Stimulated activated CD8-positive, alpha-beta memory T cell treated with anti-CD3 and anti-CD28 coated beads, Interleukin-7, amount 100 ng/mL, for 1 hour (primary cell): ENCODE measurements around the gene CCNK.

Experiments used
- DNase-seq, 2 donors: peaks; one replicate each; pipeline ENCODE4 v3.0.0-alpha.2; 2020; ENCODE audit warnings: low read depth in 2 of 2

The CCNK gene

GRCh38 chr14:99535448-99535847 is 54.2 kb downstream of the CCNK start:
- DNase-seq: no peak

GRCh38 chr14:99535908-99536778 is 54.9 kb downstream of the CCNK start:
- DNase-seq: no peak

- no peak for DNase-seq
Observed at GRCh38 chr14:99537399-99537798, 56.2 kb downstream of the CCNK start.

GRCh38 chr14:99538275-99538674 is 57.1 kb downstream of the CCNK start:
- no peak for DNase-seq

DNA sequence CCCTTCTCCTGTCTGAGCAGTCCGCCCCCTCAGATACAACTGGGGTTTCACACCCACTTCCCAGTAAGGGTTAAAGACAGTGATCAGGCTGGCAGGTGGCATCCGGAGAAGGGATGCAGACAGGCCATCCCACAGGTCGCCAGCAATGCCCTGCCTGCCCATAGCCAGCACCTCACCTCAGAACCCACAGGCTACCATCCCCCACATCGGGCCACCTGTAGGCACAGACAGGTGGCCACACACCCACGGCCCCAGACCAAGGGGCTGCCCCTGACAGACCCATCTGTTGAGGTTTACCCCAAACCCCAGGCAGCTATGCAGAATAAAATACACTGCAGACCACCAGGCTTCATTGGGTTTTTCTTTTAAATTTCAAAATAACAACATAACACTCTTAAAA is 57.5 kb downstream of the CCNK start:
- DNase-seq: no peak

GRCh38 chr14:99539491-99539890 is 58.3 kb downstream of the CCNK start:
- no peak for DNase-seq

GRCh38 chr14:99540196-99541032 is 59.2 kb downstream of the CCNK start:
- no peak for DNase-seq

- no peak for DNase-seq
Observed at GRCh38 chr14:99541211-99541610, 60.0 kb downstream of the CCNK start.

- no peak for DNase-seq
Observed at GRCh38 chr14:99541677-99542470, 60.7 kb downstream of the CCNK start.

DNA sequence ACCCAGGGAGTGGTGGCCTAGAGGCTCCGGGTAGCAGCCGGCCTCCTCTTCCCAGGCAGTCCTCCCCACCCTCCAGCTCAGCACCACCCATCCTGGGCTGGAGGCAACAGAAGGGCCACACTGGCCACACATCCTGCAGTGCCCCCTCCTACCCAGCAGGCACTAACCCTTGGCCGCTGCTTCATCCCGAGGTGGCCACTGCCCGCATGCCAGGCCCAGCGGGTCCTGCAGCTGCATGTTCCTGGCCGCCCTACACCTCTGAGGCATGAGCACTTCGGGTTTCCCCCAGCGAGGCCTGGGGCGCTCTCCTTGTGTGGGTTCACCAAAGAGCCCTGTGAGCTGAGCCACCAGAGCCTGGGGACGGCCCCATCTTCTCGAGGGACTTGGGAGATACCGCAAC is 61.4 kb downstream of the CCNK start:
- no peak for DNase-seq

DNA sequence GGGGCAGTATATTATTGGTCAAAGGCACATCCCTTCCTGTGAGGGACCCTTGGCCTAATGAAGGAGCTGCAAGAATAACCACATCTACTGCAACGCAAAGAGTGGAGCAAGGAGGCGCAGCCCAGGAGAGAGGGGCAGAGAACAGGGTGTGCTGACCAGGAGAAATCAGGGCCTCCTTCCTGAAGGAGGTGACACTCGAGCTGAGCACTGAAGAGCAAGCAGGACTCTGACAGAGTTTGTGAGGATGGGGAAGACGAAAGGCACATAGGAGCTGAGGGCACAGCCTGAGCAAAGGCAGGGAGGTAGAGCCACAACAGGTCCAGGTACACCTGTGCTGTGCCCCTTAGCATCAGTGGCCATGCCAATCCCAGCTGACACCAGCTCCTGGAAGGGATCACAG is 62.2 kb downstream of the CCNK start:
- DNase-seq: no peak

- DNase-seq: no peak
Observed at GRCh38 chr14:99543985-99544384, 62.8 kb downstream of the CCNK start.

- DNase-seq: no peak
Observed at GRCh38 chr14:99544991-99545390, 63.8 kb downstream of the CCNK start.

- no peak for DNase-seq
Observed at GRCh38 chr14:99545586-99545985, 64.4 kb downstream of the CCNK start.

- DNase-seq: no peak
Observed at GRCh38 chr14:99546234-99546879, 65.1 kb downstream of the CCNK start.

GRCh38 chr14:99548255-99548654 is 67.0 kb downstream of the CCNK start:
- no peak for DNase-seq

GRCh38 chr14:99548871-99549515 is 67.8 kb downstream of the CCNK start:
- DNase-seq: no peak

DNA sequence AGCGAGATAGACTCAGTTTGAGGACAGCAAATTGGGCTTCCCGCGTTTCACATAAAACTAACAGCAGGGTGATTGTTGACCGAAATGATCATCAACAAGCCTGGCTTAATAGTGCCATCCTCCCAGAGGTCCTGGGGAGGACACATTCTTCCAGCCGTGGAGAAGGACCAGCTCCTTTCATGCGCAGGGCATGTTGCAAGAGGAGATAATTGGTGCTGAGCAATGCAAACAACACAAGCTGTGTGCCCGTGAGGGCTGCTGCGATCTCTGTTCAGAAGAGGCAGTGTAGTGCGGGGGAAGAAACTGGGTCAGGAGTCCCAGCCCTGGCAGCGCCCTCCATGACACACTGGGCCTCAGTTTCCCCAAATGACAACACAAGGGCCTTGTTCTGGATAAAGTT is 68.5 kb downstream of the CCNK start:
- no peak for DNase-seq

- DNase-seq: no peak
Observed at GRCh38 chr14:99550387-99550992, 69.3 kb downstream of the CCNK start.

DNA sequence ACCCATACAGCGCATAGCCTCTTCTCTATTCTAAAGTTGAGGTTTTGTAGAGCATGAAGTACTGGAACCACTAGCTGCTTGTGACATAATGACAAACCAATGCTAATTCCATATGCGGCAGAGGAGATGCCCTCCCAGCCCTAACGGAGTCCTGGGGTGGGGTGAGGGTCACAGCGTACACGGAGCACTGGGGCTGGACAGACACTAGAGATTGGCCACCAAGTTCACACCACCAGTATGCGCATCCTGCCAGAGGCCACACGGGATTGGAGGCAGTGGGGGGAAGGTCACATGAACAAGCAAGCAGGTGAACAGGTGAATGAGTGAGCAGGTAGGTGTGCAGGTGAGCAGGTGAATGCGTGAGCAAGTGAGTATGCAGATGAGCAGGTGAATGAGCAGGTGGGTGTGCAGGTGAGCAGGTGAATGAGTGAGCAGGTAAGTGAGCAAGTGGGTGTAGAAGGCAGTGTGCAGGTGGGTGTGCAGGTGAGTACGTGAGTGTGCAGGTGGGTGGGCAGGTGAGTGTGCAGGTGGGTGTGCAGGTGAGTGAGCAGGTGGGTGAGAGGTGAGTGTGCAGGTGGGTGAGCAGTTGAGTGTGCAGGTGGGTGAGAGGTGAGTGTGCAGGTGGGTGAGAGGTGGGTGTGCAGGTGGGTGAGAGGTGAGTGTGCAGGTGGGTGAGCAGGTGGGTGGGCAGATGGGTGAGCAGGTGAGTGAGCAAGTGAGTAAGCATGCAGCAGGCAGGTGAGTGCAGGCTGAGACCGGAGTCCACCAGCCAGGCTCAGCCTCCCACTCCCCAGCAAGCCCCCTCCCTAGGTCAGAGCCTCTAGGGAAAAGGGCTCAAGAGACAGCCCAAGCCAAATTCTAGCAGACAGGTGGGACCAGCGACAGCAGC is 70.1 kb downstream of the CCNK start:
- DNase-seq: no peak
